Type B pancreatic cell (in vitro differentiated cells): Measurements from ENCODE around the gene MAN1A2. TPM values are rescaled to one million over a fixed set of nuclear protein-coding genes. Genes with fewer than 3 reads are reported as not detected.

ENCODE experiments used
- DNase-seq: peaks from one replicate; pipeline ENCODE4 v3.0.0; 2021; ENCODE audit warnings: mixed read lengths; ENCODE audit not compliant: unreplicated experiment; ENCODE audit errors: extremely low spot score
- H3K27ac Mint-ChIP-seq: 2 replicates; pipeline ENCODE4 v1.8.0; 2021; ENCODE audit warnings: mild to moderate bottlenecking, mixed read lengths
- H3K27me3 Mint-ChIP-seq: 2 replicates; pipeline ENCODE4 v1.8.0; 2021; ENCODE audit warnings: mixed read lengths
- H3K36me3 Mint-ChIP-seq: 2 replicates; pipeline ENCODE4 v1.8.0; 2021; ENCODE audit warnings: mixed read lengths
- H3K4me1 Mint-ChIP-seq: one replicate; pipeline ENCODE4 v1.8.0; 2021; ENCODE audit warnings: mixed read lengths; ENCODE audit not compliant: unreplicated experiment
- H3K4me3 Mint-ChIP-seq: 2 replicates; pipeline ENCODE4 v1.8.0; 2021; ENCODE audit warnings: mild to moderate bottlenecking, mixed read lengths
- H3K9me3 Mint-ChIP-seq: 2 replicates; pipeline ENCODE4 v1.8.0; 2021; ENCODE audit warnings: mixed read lengths
- long read RNA-seq: library from polyadenylated mRNA; unstranded; transcript quantifications from one replicate; pipeline ENCODE4 v2.0.0, GENCODE V29; 2020
- total RNA-seq: library from RNA; stranded (reverse); gene quantifications from 2 replicates; pipeline ENCODE4 v1.2.1, GENCODE V29; 2021; ENCODE audit warnings: low replicate concordance
- TF ChIP-seq, protein P1 (sequence below): fragments of 200-600 bp; sonication (generic); conservative IDR thresholded peaks from 2 replicates; pipeline ENCODE4 v1.5.0; 2021; ENCODE audit warnings: antibody characterized with exemption, mild to moderate bottlenecking

MAN1A2 gene
- 47.8 and 56.1 TPM in 2 replicates for total RNA-seq
- long read RNA-seq, full-length matches to known transcripts = 20 of 97 reads
- long read RNA-seq, partial matches to known transcripts = 72 of 97 reads
- long read RNA-seq, other reads (novel, unspliced or antisense) = 5 of 97 reads

DNA sequence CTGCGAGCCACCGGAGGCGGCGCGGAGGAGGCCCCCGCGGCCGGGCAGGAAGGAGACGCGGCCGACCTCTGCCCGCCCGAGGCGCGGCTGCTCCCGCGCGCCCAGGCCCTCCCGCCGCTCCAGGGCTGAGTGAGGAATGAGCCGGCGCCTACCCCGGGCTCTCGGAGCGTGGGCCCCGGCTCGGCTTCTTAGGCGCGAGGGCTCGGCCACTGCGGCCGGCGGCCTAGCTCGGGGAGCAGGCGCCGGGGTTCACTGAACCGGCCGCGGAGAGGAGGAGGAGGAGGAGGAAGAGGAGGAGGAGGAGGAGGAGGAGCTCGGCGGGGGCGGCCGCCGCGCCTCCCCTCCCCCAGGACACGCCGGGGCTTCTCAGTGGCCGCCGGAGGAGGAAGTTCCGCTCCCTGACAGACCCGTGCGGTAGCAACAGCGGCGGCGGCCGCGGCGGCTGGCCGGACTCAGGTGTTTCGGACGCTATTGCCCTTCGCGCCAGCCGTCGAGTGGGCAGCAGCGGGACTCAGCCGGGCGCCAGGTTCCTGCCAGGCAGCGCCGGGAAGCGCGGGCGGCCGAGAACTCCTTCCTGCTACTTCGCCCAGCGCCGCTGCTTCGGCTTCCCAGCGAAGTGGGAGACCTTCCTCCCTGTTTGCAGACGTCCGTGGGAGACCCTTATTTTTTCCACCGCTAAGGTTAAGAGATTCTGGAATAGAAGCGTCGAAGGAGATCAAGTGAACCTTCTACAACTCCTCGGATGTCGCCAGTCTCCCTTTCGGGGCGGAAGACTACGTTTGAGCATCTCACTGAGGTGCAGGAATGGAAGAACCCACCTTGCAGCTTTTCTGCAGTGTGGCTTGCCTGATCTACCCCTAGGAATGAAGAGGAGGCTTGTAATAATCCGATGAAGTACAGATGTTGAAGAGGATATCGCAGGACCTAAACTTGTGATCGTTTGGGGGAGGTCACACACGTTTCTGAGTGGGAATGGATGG is at the start of gene MAN1A2:
MAN1A2 (plus strand) TSS at position 404 of the 980 bp plus-strand sequence. CDS start 735 bp downstream, outside the sequence.
- TF ChIP-seq, protein P1, sequence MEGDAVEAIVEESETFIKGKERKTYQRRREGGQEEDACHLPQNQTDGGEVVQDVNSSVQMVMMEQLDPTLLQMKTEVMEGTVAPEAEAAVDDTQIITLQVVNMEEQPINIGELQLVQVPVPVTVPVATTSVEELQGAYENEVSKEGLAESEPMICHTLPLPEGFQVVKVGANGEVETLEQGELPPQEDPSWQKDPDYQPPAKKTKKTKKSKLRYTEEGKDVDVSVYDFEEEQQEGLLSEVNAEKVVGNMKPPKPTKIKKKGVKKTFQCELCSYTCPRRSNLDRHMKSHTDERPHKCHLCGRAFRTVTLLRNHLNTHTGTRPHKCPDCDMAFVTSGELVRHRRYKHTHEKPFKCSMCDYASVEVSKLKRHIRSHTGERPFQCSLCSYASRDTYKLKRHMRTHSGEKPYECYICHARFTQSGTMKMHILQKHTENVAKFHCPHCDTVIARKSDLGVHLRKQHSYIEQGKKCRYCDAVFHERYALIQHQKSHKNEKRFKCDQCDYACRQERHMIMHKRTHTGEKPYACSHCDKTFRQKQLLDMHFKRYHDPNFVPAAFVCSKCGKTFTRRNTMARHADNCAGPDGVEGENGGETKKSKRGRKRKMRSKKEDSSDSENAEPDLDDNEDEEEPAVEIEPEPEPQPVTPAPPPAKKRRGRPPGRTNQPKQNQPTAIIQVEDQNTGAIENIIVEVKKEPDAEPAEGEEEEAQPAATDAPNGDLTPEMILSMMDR = no peak
- Mint-ChIP-seq H3K27me3 (no peaks in the 10 kb centered on the region), H3K36me3 (no peaks in the 10 kb centered on the region), H3K4me1 (peaks cover 47% of the 10 kb centered on the region), H3K4me3 (peak within 1 kb of the TSS; percentile 98), H3K9me3 (no peaks in the 10 kb centered on the region), H3K27ac (peak within 1 kb of the TSS; percentile 97)
- DNase-seq = peak; percentile 84

DNA sequence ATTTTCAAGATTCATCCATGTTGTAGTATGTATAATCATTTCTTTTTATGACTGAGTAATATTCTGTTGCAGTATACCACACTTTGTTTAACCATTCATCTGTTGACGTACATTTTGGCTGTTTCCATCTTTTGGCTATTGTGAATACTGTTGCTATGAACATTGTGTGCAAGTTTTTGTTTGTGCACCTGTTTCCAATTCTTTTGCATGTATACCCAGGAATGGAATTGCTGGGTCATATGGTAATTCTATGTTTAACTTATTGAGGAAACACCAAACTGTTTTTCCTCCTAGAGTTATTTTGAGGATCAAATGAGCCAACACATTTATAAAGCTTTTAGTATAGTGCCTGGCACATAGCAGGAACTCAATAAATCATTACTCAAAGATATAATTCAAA is 49.2 kb upstream of the MAN1A2 start:
- H3K27ac Mint-ChIP-seq = no peak overlapping the region
- no peaks in the 10 kb centered on the region for H3K9me3 Mint-ChIP-seq
- no peak for DNase-seq
- TF ChIP-seq, protein P1 = no peak
- H3K4me1 Mint-ChIP-seq = peaks cover 6% of the 10 kb centered on the region
- H3K36me3 Mint-ChIP-seq = no peaks in the 10 kb centered on the region
- H3K27me3 Mint-ChIP-seq = peaks cover 6% of the 10 kb centered on the region
- no peak overlapping the region for H3K4me3 Mint-ChIP-seq

DNA sequence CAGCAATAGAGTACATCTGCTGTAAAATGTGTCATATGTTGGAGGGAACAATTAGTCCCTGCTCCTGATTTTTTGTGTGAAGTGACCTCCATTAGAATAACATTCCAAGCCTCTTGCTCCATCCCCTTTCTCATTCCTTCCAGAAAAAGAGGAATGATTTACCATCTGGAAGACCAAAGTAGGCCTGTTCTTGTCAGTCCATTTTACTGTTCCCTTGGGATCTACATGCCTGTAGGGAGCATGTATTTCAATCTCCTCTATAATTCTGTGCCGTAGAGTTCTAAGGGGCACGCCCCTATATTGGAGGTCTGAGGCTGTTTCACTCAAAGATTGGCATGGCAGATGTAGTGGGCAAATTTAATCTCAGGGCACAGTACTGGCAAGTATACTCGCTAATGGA is 48.8 kb upstream of the MAN1A2 start:
- Mint-ChIP-seq H3K27me3 (peaks cover 6% of the 10 kb centered on the region), H3K4me3 (no peak overlapping the region), H3K27ac (no peak overlapping the region), H3K9me3 (no peaks in the 10 kb centered on the region), H3K4me1 (peaks cover 6% of the 10 kb centered on the region), H3K36me3 (no peaks in the 10 kb centered on the region)
- TF ChIP-seq, protein P1 = no peak
- DNase-seq = no peak

DNA sequence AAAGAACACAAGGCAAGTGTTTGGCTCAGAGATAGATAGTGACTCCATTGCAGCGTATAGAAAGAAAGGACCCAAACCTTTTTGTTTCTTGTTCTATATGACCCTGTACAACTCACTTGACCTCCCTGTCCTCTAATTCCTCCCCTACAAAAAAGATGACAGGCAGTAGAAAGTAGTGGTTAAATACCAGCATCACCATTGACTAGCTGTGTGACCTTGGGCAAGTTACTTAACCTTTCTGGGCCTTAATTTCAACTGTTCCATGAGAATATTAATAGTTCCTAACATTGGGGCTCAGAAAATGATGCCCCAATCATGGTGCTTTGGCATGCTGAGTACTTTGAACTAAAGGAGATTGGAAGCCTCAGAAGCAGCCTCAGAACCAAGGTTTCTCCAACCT is 46.7 kb upstream of the MAN1A2 start:
- H3K27ac Mint-ChIP-seq = no peak overlapping the region
- DNase-seq = no peak
- peaks cover 6% of the 10 kb centered on the region for H3K4me1 Mint-ChIP-seq
- H3K27me3 Mint-ChIP-seq = peaks cover 6% of the 10 kb centered on the region
- TF ChIP-seq, protein P1 = no peak
- no peak overlapping the region for H3K4me3 Mint-ChIP-seq
- H3K9me3 Mint-ChIP-seq = no peaks in the 10 kb centered on the region
- H3K36me3 Mint-ChIP-seq = no peaks in the 10 kb centered on the region

DNA sequence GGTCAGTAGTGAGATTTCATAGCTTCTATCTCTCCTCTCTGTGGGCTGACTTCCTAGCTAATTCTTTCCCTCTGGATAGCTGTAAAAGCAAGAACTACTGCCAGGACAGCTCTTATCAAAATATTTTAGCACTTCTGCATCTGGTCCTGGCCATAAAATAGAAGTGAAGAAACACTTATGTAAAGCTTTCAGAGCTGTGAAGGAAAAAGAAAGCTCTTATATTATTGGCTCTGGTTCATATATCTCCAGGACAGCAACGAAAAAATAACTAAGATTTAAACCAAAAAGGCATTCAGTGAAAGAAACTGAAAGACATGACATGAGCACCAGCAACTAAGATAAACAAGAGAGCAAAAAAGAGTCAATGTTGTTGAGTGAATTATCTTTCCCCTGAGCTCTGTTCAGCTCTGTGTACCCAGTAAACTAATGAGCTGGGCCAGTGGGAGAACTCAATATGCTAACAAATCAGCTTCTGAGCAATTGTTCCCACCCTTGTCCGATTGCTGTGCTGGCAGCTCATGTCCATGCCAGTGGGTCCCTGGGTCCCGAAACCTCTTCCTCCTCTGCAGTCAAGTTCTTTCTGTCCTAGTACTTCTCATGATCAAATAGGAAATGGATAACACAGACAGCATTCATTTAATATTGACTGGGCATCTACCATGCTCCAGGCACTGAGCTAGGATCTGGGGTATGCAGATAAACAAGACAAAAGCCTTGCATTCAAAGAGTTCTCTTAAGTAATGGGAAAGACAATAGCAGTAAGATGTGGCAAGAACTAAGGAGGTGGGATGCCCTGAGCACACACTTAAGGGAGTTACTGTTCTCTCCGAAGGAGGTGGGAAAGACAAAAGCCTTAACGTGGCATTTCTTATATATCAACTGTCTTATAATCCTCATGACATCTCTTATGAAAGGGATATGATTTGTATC is 45.3 kb upstream of the MAN1A2 start:
- Mint-ChIP-seq H3K27ac (no peak overlapping the region), H3K36me3 (no peaks in the 10 kb centered on the region), H3K9me3 (no peaks in the 10 kb centered on the region), H3K4me3 (no peak overlapping the region), H3K27me3 (peaks cover 6% of the 10 kb centered on the region), H3K4me1 (peaks cover 6% of the 10 kb centered on the region)
- TF ChIP-seq, protein P1 = no peak
- no peak for DNase-seq
